Activated CD4-positive, alpha-beta T cell treated with anti-CD3 and anti-CD28 coated beads, Interleukin-2, amount 50 U/mL, for 16 hours (primary cell): ENCODE measurements around the gene BBLN.

ENCODE experiments used
- DNase-seq: peaks from one replicate; pipeline ENCODE4 v3.0.0-alpha.2; 2020

The BBLN gene

GRCh38 chr9:128145951-128146351 is 14.1 kb upstream of the BBLN start:
- DNase-seq: no peak

GRCh38 chr9:128146591-128147120 is 13.4 kb upstream of the BBLN start:
- no peak for DNase-seq

GRCh38 chr9:128148509-128149000 is 11.5 kb upstream of the BBLN start:
- DNase-seq: no peak

- DNase-seq: no peak
Measured at GRCh38 chr9:128149001-128149701, 10.9 kb upstream of the BBLN start, which contains the start of gene LCN2. LCN2 (plus strand) TSS chr9:128149453; CDS start chr9:128149526, 73 bp downstream.

GRCh38 chr9:128149951-128150593 is 10.0 kb upstream of the BBLN start:
- DNase-seq: no peak

- DNase-seq: peak; percentile 16
Measured at GRCh38 chr9:128150594-128151308, 9.3 kb upstream of the BBLN start.

- DNase-seq: no peak
Measured at GRCh38 chr9:128151309-128152132, 8.5 kb upstream of the BBLN start.

- no peak for DNase-seq
Measured at GRCh38 chr9:128152133-128153059, 7.7 kb upstream of the BBLN start.

- DNase-seq: no peak
Measured at GRCh38 chr9:128153060-128153946, 6.8 kb upstream of the BBLN start.

- DNase-seq: no peak
Measured at GRCh38 chr9:128153947-128154695, 5.9 kb upstream of the BBLN start.

- no peak for DNase-seq
Measured at GRCh38 chr9:128155736-128156500, 4.1 kb upstream of the BBLN start.

GRCh38 chr9:128159522-128159783 is 612 bp upstream of the BBLN start:
- peak; percentile 67 for DNase-seq

- peak; percentile 42 for DNase-seq
Measured at GRCh38 chr9:128160603-128160987, 530 bp downstream of the BBLN start.

GRCh38 chr9:128161215-128161902 is 1.3 kb downstream of the BBLN start:
- DNase-seq: no peak

- DNase-seq: no peak
Measured at GRCh38 chr9:128162215-128163026, 2.4 kb downstream of the BBLN start.

- DNase-seq: no peak
Measured at GRCh38 chr9:128163027-128163515, 3.0 kb downstream of the BBLN start.
